GM11168 (cell line): ENCODE measurements around the gene RGL2.
"Not testable (repeated sequence)": the region's sequence is repeated elsewhere in the genome, so short reads cannot be mapped to it uniquely, and the experiment has no call there.

ENCODE experiments used
- in situ Hi-C: fragments of 300-500 bp; cut with MboI; formaldehyde crosslinking; loops from one replicate; pipeline ENCODE4 v1.12.0; 2022; ENCODE audit warnings: low sequenced_read_pairs; ENCODE audit not compliant: unreplicated experiment

The RGL2 gene

GRCh38 chr6:33276581-33276863 is 22.2 kb downstream of the RGL2 start:
- in situ Hi-C loops: no loop called here

- in situ Hi-C loops: not testable (repeated sequence)
Measured at GRCh38 chr6:33275795-33276580, 22.8 kb downstream of the RGL2 start.

- in situ Hi-C loops: no loop called here
Measured at GRCh38 chr6:33273924-33274902, 24.5 kb downstream of the RGL2 start.

GRCh38 chr6:33273129-33273923 is 25.4 kb downstream of the RGL2 start:
- in situ Hi-C loops: no loop called here

GRCh38 chr6:33272275-33273128 is 26.2 kb downstream of the RGL2 start:
- in situ Hi-C loops: no loop called here

GRCh38 chr6:33271468-33272274 is 27.1 kb downstream of the RGL2 start, which contains the start of the genes RPS18 and VPS52:
TSS of gene RPS18 (plus strand) at chr6:33272075. CDS start at chr6:33272120, 45 bp downstream.
TSS of gene VPS52 (minus strand) at chr6:33271876. CDS start at chr6:33271675, 201 bp downstream.
- in situ Hi-C loops: no loop called here

GRCh38 chr6:33271117-33271467 is 27.6 kb downstream of the RGL2 start:
- in situ Hi-C loops: no loop called here

- in situ Hi-C loops: no loop called here
Measured at GRCh38 chr6:33264015-33264414, 34.7 kb downstream of the RGL2 start.

GRCh38 chr6:33262490-33262889 is 36.3 kb downstream of the RGL2 start:
- in situ Hi-C loops: not testable (repeated sequence)

- in situ Hi-C loops: no loop called here
Measured at GRCh38 chr6:33259032-33259431, 39.7 kb downstream of the RGL2 start.

GRCh38 chr6:33254591-33254990 is 44.2 kb downstream of the RGL2 start:
- in situ Hi-C loops: no loop called here

- in situ Hi-C loops: no loop called here
Measured at GRCh38 chr6:33252759-33253158, 46.0 kb downstream of the RGL2 start.

GRCh38 chr6:33251395-33252012 is 47.2 kb downstream of the RGL2 start:
- in situ Hi-C loops: no loop called here

- in situ Hi-C loops: no loop called here
Measured at GRCh38 chr6:33250731-33251130, 48.0 kb downstream of the RGL2 start.

GRCh38 chr6:33249732-33250630 is 48.8 kb downstream of the RGL2 start:
- in situ Hi-C loops: loop anchor here (5.0 kb wide), 1 partner anchor 83 kb away; no protein-coding TSS in a partner anchor

GRCh38 chr6:33248932-33249731 is 49.6 kb downstream of the RGL2 start:
- in situ Hi-C loops: loop anchor here (5.0 kb wide), 1 partner anchor 82 kb away; no protein-coding TSS in a partner anchor

GRCh38 chr6:33248643-33248931 is 50.2 kb downstream of the RGL2 start:
- in situ Hi-C loops: loop anchor here (5.0 kb wide), 1 partner anchor 81 kb away; no protein-coding TSS in a partner anchor
